Muscle of arm (tissue), 12 donors: ENCODE results near the gene FAIM2. TPM values are rescaled to one million over a fixed set of nuclear protein-coding genes. Genes with fewer than 3 reads are reported as not detected.
"Not testable (repeated sequence)": the region's sequence is repeated elsewhere in the genome, so short reads cannot be mapped to it uniquely, and the experiment has no call there.

Experiments used
- DNase-seq: peaks from one replicate; pipeline ENCODE4 v3.0.0-alpha.2; 2013
- polyA plus RNA-seq, 12 donors: library from polyadenylated mRNA; unstranded; fragments of 120-200 nt; gene quantifications; one replicate each; pipeline ENCODE4 v1.2.1, GENCODE V29; 2013; ENCODE audit not compliant: insufficient read length in 12 of 12

The FAIM2 gene
- polyA plus RNA-seq, 12 donors = 7.4 to 10.6 (median 8.7) TPM; not detected in 1

DNA sequence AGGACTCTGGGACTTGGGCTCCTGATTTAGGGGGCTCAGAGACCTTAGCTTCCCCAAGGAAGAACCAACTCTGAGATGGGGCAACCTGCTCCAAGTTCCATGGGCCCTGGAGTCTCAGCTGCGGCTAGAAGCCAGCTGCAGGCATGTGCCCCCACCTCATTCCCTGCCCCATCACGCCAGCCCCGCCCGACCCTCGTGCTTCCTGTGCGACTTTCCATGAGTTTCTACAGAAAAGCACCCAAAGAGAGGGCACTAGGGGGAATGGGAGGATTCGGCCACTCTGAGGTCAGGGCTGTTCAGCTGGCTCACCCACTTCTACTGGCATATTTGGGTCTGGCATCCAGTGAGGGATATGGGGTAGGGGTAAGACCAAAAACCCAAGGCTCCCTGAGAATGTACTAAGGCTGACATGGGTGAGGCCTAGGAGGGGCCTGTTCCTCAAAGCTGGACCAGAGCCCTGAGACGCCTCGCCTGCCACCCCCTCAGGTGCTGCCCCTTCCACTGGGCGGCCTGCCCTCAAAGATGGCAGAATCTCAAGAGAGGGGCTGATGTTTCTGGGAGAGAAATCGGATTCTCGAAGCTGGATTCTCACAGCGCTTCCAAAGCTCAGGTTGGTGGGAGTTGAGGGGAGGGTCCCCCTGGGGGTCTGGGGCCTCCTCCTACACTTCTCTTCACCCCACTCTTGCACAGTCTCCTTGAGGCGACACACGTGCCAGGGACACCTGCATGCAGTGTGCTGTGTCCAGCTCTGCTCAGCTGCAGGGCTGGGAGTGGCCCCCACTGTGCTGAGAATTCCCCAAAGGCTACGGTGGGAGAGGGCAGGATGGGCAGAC, 22.1 kb downstream of the FAIM2 start:
- no peak for DNase-seq

DNA sequence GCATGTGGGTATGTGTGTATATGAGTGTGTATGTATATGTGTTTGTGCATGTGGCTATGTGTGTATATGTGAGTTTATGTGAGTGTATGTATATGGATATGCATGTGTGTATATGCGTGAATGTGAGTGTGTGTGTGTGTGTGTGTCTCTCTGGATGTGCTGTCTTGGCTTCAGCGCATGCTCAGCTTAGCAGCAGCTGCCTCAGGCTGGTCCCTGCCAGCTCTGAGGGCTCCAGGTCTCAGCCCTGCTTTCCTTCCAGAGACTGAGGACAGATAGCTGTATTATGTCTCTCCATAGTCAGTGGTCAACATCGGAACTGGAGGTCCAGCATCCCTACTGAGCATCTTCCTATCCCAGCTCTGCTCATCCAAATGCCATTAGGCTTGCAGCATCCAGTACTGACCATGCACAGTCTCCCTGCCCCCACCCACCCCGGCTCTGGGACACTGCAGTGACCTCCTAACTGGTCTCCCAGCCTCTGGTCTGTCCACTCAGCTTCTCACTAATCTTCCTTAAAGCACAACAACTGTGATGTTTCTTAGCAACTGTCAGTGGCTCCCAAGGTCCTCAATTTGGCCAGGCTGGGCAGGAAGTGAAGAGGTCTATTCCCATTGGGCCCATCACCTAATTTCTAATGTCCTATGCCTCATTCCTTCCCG, 22.8 kb downstream of the FAIM2 start:
- DNase-seq = no peak

DNA sequence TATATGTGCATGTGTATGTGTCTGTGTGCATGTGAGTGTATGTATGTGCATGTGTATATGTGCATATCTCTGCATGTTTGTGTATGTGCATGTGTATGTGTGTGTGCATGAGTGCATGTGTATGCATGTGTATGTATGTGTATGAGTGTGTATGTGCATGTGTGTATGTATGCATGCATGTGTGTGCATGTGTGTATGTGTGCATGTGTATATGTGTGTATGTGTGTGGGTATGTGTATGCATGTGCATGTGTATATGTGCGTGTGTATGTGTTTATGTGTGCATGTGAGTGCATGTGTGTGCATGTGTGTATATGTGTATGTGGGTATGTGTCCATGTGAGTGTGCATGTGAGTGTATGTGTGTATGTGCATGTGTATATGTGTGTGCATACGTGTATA, 24.6 kb downstream of the FAIM2 start:
- DNase-seq = not testable (repeated sequence)

DNA sequence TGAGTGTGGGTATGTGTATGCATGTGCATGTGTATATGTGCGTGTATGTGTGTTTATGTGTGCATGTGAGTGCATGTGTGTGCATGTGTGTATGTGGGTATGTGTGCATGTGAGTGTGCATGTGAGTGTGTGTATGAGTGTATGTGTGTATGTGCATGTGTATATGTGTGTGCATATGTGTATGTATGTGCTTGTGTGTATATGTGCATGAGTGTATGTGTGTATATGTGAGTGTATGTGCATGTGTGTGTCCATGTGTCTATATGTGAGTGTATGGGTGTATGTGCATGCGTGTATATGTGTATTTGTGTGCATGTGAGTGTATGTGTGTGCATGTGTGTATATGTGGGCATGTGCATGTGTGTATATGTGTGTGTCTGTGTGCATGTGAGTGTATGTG, 25.7 kb downstream of the FAIM2 start:
- DNase-seq = no peak

DNA sequence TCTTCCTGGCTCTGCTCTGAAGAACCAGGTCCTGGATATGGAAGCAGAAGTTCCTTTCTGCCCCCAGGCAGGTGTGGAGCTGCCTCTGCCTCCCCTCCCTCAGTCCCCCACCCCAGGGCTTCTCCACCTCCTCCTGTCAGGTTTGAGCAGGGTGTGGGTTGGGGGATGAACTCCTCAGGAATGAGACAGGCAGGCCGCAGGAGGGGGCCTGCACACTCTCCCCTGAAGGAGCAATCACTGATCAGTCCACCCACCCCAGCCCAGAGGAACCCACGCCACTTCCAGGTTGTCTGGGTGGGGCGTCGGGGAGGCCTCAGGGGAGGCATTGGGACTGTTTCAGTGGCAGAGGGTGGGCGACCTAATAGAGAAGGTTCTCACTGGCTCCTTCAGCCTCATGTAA, 26.6 kb downstream of the FAIM2 start:
- no peak for DNase-seq

DNA sequence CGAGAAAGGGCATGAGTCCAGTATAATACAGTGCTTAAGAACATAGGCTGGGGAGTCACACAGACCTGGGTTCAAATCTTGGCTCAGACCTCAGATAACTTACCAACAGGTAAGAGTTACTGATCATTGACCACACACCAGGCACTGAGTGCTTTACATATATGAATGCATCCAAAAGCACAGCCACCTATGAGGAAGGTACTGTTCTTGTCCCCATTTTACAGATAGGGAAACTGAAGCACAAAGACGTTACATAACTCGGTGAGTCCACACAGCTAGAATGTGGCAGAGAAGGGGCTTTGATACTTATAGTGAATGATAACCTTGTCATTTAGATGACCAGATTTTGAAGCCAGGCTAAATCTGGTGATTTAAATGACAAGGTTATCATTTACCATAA, 27.6 kb downstream of the FAIM2 start:
- no peak for DNase-seq

DNA sequence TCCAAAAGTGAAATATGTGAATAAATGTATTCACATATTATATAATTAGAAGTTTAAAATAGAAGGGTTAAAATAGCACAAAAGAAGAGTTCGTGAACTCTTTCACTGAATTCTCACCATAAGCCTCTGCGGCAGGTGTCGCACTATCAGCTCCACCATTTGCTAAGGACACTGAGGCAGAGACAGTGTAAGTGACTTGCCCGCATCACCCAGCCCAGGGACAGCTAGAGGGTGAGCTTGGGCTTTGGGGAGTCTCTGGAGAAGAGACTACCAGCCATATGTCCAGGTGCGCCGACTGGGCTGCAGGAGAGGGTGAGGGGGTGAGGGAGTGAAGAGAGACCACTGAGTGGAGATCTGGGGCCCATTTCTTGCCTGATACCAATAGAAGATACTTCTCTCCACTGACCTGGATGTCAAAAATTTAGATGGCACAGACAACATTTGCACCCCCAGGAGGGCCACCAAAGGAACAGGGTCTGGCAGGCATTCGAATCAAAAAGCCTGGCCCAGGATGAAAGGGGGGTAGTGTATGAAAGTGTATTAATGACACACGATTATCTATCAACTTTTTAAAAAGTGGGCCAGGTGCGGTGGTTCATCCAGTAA, 28.5 kb downstream of the FAIM2 start:
- no peak for DNase-seq

DNA sequence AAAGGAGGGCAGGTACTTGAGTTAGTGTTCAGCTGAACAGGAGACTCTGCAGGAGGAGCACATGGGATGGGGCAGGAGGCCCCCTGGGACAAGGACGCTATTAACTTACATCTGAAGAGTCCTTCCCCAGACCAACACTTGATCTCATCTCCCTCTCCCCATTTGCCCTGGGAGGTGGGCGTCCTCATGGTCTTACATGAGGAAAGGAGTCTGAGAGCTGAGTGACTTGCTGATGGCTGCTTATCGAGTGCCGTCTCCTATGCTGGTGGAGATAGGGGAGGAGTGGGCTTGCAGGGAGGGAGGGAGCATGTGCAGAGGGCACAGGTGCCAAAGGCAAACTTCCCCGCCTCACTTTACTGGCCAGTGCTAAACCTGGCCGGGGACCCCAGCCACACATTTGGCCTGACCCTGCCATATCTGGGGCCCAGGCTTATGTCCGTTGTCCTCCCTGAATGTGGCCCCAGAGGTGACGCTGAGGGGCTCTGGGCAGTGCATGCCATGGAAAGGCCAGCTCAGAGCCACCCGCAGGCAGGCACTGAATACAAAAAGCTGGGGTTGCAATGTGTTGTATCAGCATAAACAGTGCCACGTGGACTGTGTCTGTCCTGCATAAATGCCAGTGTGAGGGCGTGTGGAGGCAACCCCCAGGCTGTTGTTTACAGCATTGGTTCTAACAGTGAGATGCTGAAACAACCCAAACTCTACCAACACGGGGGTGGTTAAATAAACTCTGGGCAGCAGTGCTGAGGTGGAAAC, 29.4 kb downstream of the FAIM2 start:
- no peak for DNase-seq

DNA sequence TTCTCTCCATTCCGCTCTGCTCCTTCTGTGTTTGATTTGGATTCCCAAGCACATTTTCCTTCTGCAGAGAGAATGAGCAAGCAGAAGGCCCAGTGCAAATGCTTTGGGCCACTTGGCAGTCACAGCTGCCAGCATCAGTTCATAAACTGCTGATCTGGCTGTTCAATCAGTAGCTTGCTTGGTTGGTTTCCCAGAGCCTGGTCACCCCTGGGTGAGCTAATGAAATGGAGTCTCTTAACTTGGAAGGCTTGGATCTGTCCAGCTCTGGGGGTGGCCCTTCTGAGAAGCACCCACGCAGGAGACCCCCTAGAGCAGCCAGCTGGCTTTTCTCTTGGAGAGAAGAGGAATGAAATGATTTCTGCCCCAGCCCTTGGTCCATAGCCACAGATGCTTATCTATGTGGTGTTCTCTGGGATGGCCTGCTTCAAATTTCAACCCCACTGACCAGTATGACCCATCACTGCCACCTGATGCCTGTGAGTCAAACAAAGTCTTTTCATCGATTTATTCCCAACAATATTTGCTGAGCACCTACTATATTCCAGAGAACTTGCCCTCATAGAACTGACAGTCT, 30.3 kb downstream of the FAIM2 start:
- DNase-seq = no peak

DNA sequence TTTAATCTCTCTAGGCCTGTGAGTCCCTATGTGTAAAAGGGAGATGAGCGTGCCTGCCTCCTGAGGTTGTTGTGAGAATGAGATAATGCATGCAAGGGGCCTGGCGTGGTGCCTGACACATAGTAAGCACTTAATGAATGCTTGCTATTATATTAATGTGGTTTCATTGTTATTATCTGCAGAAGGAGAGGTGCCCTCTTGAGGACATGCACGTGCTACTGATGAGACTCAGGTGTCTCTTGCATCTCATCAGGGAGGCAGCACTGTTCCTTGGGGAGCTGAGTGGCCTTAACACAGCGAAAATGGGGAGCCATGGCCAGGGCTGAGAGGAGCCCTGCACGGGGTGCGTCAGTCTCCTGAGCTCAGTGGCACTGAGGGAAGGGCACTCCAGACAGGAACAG, 30.9 kb downstream of the FAIM2 start:
- no peak for DNase-seq

DNA sequence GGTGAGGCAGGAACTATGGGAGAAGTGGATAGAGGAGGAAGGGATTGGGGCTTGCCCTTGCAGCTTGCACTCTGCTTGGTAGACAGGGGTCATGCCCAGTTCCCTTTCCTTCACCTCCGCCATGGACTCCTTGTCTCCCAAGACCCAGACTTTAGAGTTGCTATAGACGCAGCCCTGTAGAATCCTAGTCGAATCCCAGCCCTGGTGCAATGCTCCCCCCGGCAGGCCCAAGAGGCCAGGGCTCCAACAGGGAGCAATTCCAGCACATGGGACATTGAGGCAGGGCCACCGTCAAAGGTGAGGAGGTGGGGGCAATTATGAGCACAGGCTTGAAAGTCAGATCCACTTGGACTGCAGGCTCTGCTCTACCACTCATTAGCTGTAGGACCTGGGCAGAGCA, 31.3 kb downstream of the FAIM2 start:
- DNase-seq = no peak

DNA sequence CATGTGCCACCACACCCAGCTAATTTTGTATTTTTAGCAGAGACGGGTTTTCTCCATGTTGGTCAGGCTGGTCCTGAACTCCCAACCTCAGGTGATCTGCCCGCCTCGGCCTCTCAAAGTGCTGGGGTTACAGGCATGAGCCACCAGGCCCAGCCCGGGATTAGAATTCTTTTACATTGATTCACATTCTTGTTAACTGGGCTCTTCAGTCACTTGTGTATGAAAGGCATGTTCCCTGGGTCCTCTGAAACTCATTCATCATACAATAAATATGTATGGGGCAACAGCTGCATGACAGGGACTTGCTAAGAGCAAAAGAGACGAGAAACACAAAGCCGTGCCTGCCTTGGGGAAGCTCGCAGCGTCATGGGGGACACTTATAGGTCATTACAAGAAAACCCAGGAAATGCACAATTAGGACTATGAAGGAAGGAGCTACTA, 31.9 kb downstream of the FAIM2 start:
- DNase-seq = not testable (repeated sequence)

DNA sequence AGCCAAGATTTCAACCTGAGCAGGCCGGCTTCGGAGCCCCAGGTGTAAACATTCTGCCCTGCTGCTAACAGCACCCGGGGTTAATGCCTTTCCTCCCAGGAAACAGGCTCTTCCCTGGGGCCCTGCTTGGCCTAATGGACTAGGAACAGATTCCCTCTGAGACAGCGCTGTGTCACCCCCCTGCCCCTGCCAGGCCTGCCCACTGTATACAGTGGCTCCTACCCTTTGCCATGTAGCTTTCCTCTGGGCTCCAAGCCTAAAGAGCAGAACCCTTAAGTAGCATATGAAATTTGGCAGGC, 32.5 kb downstream of the FAIM2 start:
- no peak for DNase-seq

DNA sequence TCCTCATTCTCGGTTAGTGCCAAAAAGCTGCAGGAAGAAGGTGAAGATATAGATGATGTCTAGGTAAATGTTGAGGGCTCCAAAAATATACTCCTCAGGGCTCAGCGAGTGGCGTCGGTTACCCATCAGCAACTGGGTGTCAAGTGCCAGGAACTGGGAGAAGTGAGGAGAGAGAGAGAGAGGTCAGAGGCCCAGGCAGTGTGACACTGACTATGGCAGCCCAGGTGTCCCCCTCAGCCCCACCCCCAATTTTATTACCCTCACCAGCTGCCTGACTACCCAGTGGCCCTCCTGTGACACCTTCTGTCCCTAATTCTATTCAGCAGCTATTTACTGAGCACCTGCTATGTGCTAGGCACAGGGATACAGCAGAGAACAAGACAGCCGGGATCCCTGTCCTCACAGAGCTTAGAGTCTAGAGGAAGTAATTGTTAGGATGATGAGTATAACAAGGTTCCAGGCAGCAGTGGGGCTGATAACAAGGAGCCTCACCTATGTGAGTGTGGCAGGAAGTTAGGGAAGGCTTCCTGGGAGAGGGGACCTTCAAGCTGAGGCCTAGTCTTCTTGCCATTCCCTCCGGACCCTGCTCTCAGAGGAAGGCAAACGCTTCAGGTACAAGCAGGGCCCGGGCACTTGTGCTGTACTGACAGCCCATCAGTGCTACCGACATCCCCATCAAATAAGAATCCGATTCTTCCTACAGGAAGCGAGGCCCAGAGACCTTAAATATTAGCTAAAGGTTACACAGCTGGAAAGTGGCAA, 33.0 kb downstream of the FAIM2 start:
- DNase-seq = no peak

DNA sequence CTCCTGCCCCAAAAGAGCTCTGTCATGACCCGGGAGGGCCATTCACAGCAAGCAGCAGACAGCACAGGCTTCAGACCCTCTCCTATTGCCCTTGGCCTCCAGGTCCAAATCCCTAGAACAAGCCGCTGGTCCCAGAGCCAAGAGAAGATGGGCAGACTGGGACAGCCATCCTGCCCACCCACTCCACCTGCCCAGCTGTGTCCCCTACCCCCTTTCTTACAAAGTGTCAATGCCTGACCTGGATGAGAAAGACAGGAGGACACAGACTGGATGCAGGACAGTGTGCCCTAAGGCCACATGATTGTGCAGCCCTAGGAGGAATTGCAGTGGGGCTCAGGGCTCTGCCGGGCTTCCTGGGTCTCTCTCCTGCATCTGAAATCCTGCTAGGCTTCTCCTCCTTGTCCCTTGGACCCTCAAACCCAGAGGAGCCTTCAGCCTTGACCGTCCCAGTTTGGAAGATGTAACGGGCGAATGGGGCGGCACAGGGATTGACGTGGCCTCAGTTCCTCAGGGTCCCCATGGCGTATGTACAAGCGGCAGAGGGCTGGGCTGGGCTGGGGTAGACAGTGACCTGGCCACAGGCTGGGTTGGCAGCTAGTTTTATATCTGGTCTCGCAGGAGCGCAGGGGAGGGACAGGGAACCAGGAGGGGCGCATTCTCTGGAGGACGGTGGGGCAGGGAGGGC, 33.7 kb downstream of the FAIM2 start:
- no peak for DNase-seq

DNA sequence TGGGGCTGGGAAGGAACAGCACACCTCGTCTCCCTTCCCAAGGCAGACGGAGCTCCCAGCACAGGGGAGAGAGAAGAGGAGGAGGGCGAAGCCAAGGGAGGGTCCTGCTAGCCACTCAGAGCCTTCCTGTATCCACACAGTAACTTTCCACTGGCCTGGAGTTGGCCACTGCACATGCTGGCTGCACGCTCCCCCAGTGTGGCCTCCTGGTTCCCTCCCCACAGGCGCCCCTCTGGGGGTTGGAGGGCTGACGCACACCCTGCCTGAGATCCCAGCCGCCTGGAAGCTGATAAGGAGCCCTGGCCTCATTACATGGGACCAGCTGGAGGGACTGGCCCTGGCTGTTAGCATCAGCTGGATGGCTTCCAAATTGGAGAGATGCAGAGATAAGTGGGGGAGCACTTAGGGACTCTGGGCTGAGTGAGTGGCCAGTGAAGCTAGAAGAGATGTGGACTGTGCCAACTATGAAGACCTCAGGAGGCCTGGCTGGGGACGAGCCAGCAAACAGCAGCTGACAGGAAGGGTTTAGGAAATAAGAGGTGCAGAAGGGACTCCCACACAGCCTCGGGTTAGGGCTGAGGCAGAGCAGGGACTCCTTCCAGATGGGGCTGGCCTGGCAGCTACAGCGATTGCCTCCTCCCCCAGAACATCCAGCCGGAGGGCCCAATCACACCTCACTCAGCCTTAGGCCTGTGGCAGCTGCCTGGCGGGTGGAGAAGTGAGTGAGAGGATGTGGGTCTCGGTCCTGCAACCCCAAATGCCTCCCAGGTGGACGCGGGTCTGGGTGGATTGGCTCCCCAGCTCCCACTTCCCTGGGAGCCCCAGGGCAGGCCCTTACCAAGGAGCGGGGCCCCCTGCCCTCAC, 34.5 kb downstream of the FAIM2 start:
- DNase-seq = peak; percentile 86

DNA sequence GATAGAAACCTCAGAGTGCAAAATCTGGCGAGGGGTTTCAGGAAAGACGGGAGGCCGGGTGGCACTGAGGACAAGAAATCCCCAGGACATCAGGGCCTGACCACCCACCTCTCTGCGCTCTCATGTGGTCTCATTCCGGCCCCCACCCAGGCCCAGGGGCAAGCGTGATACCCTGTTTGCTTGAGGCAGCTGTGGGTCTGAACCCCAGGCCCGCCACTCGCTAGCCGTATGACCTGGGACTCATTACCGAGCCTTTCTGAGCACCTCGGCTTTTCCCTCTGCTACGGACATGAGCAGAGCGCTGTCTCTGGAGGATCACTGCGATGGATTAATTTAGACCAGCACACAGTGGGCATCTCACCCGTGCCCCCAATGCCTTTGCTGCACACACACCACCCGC, 35.3 kb downstream of the FAIM2 start:
- DNase-seq = no peak

DNA sequence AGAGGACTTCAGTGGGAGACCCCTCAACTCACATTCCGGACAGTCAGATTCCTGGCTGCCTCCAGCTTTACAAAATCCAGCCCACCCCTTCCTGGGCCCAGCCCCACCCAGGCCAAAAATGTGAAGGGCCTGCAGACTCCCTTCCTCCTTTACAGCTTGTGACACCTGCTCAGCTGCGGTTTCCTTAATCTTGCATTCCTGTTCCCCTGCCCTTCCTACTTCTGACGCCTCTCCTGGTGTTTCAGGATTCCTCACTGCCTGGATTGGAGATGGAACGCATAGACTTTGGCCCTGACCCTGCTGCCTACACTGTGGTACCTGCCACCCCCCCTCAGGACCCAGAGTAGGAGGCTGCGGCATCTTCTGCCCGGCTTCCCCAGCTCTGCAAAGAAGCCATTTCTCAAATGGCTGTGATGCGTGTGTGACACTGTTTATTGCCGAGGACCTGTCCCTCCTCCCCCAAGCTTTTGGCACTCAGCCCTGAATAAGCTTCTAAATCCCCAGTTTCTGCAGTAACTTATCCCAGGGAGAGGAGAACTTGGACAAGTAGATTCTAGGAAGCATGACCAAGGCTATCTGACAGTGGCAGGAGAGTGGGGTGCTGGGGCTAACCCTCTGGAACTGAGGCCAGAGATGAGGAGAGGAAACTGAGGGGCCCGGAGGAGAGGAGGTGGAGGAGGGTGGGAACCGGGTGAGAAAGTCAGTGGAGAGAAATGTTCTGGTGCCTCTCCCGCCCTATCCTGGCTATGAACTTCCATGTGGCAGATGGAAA, 35.9 kb downstream of the FAIM2 start:
- peak; percentile 41 for DNase-seq
